Frontal cortex (tissue), 4 donors: ENCODE results near the gene UGT1A8. TPM values are rescaled to one million over a fixed set of nuclear protein-coding genes. Genes with fewer than 3 reads are reported as not detected.

Experiments used
- DNase-seq, 2 donors: peaks; one replicate each; pipeline ENCODE4 v3.0.0; 2012; ENCODE audit warnings: low spot score in 2 of 2
- FAIRE-seq: peaks from 2 replicates; lab custom pipeline; 2012; peaks lifted over from hg19 to GRCh38; lab: Jason Lieb, UNC
- total RNA-seq: library from RNA; depleted of rRNA; stranded (reverse); fragments of >200 nt; gene quantifications from one replicate; pipeline ENCODE4 v1.2.3, GENCODE V29; 2014
- donor health status: control.
- donor health status: control.
- donor health status: control.

Gene UGT1A8
- total RNA-seq, 1 donor from 2014 or later = not detected

GRCh38 chr2:233793465-233794127 is 176.2 kb downstream of the UGT1A8 start:
- FAIRE-seq (no peak), DNase-seq (no peak)

- DNase-seq (no peak), FAIRE-seq (no peak)
Measured at GRCh38 chr2:233794128-233794658, 176.8 kb downstream of the UGT1A8 start.

GRCh38 chr2:233795735-233796171 is 178.3 kb downstream of the UGT1A8 start:
- FAIRE-seq = no peak
- no peak for DNase-seq

- no peak for DNase-seq
- no peak for FAIRE-seq
Measured at GRCh38 chr2:233796254-233796653, 178.8 kb downstream of the UGT1A8 start.

- FAIRE-seq = no peak
- no peak for DNase-seq
Measured at GRCh38 chr2:233798335-233799086, 181.1 kb downstream of the UGT1A8 start.

GRCh38 chr2:233799087-233799665 is 181.7 kb downstream of the UGT1A8 start:
- FAIRE-seq = no peak
- no peak for DNase-seq

- FAIRE-seq = no peak
- no peak for DNase-seq
Measured at GRCh38 chr2:233799716-233800115, 182.3 kb downstream of the UGT1A8 start.

GRCh38 chr2:233800208-233800607 is 182.8 kb downstream of the UGT1A8 start:
- no peak for FAIRE-seq
- DNase-seq = no peak

GRCh38 chr2:233801357-233802131 is 184.1 kb downstream of the UGT1A8 start:
- DNase-seq = peak in 1 of 2 donors; percentile 35
- FAIRE-seq = no peak

- no peak for FAIRE-seq
- no peak for DNase-seq
Measured at GRCh38 chr2:233802132-233802815, 184.8 kb downstream of the UGT1A8 start.

- DNase-seq (no peak), FAIRE-seq (no peak)
Measured at GRCh38 chr2:233803292-233803911, 186.0 kb downstream of the UGT1A8 start.

GRCh38 chr2:233803994-233804393 is 186.6 kb downstream of the UGT1A8 start:
- DNase-seq (no peak), FAIRE-seq (no peak)

- no peak for DNase-seq
- FAIRE-seq = no peak
Measured at GRCh38 chr2:233807215-233807865, 189.9 kb downstream of the UGT1A8 start.

- FAIRE-seq = no peak
- no peak for DNase-seq
Measured at GRCh38 chr2:233807966-233808935, 190.8 kb downstream of the UGT1A8 start.

GRCh38 chr2:233810385-233810784 is 193.0 kb downstream of the UGT1A8 start:
- DNase-seq (no peak), FAIRE-seq (no peak)

- FAIRE-seq (no peak), DNase-seq (no peak)
Measured at GRCh38 chr2:233811087-233811486, 193.7 kb downstream of the UGT1A8 start.

GRCh38 chr2:233811732-233812131 is 194.3 kb downstream of the UGT1A8 start:
- FAIRE-seq = no peak
- no peak for DNase-seq
